PC-9 (cell line): Measurements from ENCODE around the gene NGB. TPM values are rescaled to one million over a fixed set of nuclear protein-coding genes. Genes with fewer than 3 reads are reported as not detected.

Experiments
- BruUV-seq: library from RNA; stranded (reverse); fragments of 400-500 nt; replicated peaks from 2 replicates; lab custom pipeline; 2021; lab: Mats Ljungman, UMichigan
- CTCF ChIA-PET: fragments of 300-600 bp; sonication (Branson Sonifier 250); formaldehyde crosslinking; loops from one replicate; lab custom pipeline; 2022; ENCODE audit warnings: antibody characterized with exemption; lab: Charles Lee
- POLR2A ChIA-PET: fragments of 300-600 bp; sonication (Branson Sonifier 250); formaldehyde crosslinking; loops from one replicate; lab custom pipeline; 2022; ENCODE audit warnings: antibody characterized with exemption; ENCODE audit not compliant: unreplicated experiment; lab: Charles Lee
- DNase-seq, 2 experiments: peaks; one replicate each; pipeline versions ENCODE4 v3.0.0 to v3.0.0-alpha.2; 2015 to 2022; ENCODE audit warnings: mixed read lengths in 1 of 2
- H2AFZ ChIP-seq: fragments of 200-600 bp; sonication (generic); 2 replicates; pipeline ENCODE4 v1.8.1; 2017; ENCODE audit warnings: antibody characterized with exemption
- H3F3A ChIP-seq: fragments of 200-600 bp; sonication (generic); 2 replicates; pipeline ENCODE4 v1.8.1; 2017; ENCODE audit warnings: antibody characterized with exemption, mild to moderate bottlenecking, low read depth; ENCODE audit not compliant: insufficient read depth
- H3K27ac ChIP-seq: fragments of 200-600 bp; sonication (generic); 2 replicates; pipeline ENCODE4 v1.6.1; 2016; ENCODE audit warnings: mixed run types
- H3K27me3 ChIP-seq: fragments of 200-600 bp; sonication (generic); 2 replicates; pipeline ENCODE4 v1.6.1; 2016; ENCODE audit warnings: low read depth, mixed run types; ENCODE audit not compliant: insufficient read depth
- H3K36me3 ChIP-seq: fragments of 200-600 bp; sonication (generic); 2 replicates; pipeline ENCODE4 v1.6.1; 2016; ENCODE audit warnings: low read depth, mixed run types
- H3K4me1 ChIP-seq: fragments of 200-600 bp; sonication (generic); replicated peaks from 2 replicates; pipeline ENCODE4 v1.6.1; 2016; ENCODE audit warnings: mixed run types; ENCODE audit not compliant: insufficient read depth
- H3K4me2 ChIP-seq: fragments of 200-600 bp; sonication (generic); 2 replicates; pipeline ENCODE4 v1.6.1; 2017; ENCODE audit warnings: mixed run types
- H3K4me3 ChIP-seq: fragments of 200-600 bp; sonication (generic); 2 replicates; pipeline ENCODE4 v1.6.1; 2016; ENCODE audit warnings: mixed run types
- H3K79me2 ChIP-seq: fragments of 200-600 bp; sonication (generic); 2 replicates; pipeline ENCODE4 v1.6.1; 2017; ENCODE audit warnings: low read depth, mixed run types
- H3K9me2 ChIP-seq: fragments of 200-600 bp; sonication (generic); 2 replicates; pipeline ENCODE4 v1.8.1; 2017; ENCODE audit warnings: mild to moderate bottlenecking; ENCODE audit not compliant: insufficient read depth
- H3K9me3 ChIP-seq: fragments of 200-600 bp; sonication (generic); 2 replicates; pipeline ENCODE4 v1.8.1; 2016; ENCODE audit warnings: low read depth; ENCODE audit not compliant: insufficient read depth
- H4K20me1 ChIP-seq: fragments of 200-600 bp; sonication (generic); 2 replicates; pipeline ENCODE4 v1.8.1; 2017; ENCODE audit not compliant: insufficient read depth
- EZH2 ChIP-seq: fragments of 200-600 bp; sonication (generic); IDR thresholded peaks from 2 replicates; pipeline ENCODE4 v1.8.0; 2017; ENCODE audit warnings: antibody characterized with exemption, low read depth
- intact Hi-C: fragments of 100-400 bp; cut with micrococcal nuclease; formaldehyde crosslinking; loops from one replicate; pipeline ENCODE4 v1.10.0; 2022; ENCODE audit not compliant: unreplicated experiment
- total RNA-seq: library from RNA; stranded (reverse); gene quantifications from 2 replicates; pipeline ENCODE4 v1.2.3, GENCODE V29; 2021
- TF ChIP-seq, protein P1 (sequence below): fragments of 200-600 bp; sonication (generic); conservative IDR thresholded peaks from 2 replicates; pipeline ENCODE4 v1.6.1; 2017; ENCODE audit warnings: mixed run types, antibody characterized with exemption, mild to moderate bottlenecking, moderate library complexity

Gene NGB
- total RNA-seq, 1 experiment from 2014 or later: not detected

DNA sequence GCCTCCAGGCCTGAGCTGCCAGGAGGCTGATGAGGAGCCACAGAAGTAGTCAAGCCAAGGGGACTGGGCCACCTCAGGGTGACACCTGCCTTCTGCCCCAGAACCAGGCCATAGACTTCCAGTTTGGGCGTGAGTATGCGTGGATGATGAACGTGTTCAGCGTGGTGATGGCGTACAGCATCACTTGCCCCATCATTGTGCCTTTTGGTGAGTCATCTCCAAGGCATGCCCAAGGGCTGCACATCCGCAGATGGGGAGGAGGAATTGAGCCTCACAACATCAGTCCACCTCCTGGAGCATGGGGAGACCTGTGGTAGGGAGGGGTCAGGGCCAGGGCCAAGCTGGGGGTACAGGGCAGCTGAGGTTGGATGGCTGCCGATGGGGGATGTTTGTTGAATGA lies 22.3 kb downstream of the NGB start:
- Histone ChIP-seq H3K79me2 (no peaks in the 10 kb centered on the region), H4K20me1 (no peaks in the 10 kb centered on the region), H3K4me1 (no peaks in the 10 kb centered on the region), H3K4me3 (no peak overlapping the region), H3K27ac (no peak overlapping the region), H3K27me3 (peaks cover 100% of the 10 kb centered on the region), H3F3A (no peaks in the 10 kb centered on the region), H3K36me3 (no peaks in the 10 kb centered on the region), H3K4me2 (no peak overlapping the region), H3K9me3 (no peaks in the 10 kb centered on the region), H2AFZ (no peak overlapping the region), H3K9me2 (no peaks in the 10 kb centered on the region)
- BruUV-seq: no TSS peak
- no peak for TF ChIP-seq EZH2
- TF ChIP-seq, protein P1, sequence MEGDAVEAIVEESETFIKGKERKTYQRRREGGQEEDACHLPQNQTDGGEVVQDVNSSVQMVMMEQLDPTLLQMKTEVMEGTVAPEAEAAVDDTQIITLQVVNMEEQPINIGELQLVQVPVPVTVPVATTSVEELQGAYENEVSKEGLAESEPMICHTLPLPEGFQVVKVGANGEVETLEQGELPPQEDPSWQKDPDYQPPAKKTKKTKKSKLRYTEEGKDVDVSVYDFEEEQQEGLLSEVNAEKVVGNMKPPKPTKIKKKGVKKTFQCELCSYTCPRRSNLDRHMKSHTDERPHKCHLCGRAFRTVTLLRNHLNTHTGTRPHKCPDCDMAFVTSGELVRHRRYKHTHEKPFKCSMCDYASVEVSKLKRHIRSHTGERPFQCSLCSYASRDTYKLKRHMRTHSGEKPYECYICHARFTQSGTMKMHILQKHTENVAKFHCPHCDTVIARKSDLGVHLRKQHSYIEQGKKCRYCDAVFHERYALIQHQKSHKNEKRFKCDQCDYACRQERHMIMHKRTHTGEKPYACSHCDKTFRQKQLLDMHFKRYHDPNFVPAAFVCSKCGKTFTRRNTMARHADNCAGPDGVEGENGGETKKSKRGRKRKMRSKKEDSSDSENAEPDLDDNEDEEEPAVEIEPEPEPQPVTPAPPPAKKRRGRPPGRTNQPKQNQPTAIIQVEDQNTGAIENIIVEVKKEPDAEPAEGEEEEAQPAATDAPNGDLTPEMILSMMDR: no peak
- DNase-seq: no peak
- ChIA-PET POLR2A (no interaction called here), CTCF (no interaction called here)
- intact Hi-C loops: no loop called here

DNA sequence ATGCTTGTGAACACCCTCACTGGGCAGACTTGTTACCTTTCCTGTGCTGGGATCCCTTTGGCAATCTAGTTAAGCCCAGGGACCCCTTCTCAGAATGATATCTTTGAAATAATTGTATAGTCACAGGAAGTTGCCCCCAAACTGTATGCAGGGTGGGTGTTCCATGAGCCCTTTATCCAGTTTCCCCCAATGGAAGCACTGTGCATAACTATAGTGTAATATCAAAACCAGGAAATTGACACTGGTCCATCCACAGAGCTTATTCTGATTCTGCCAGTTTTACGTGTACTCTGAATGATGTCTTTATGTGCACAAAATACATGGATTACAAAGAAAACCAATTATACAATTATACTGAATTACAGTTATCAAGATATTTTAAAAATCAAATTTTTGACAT lies 24.2 kb downstream of the NGB start:
- ChIA-PET POLR2A (interaction anchor here (0.7 kb wide), 1 partner anchor 9 kb away, joined by 4 read pairs; no protein-coding TSS in a partner anchor), CTCF (no interaction called here)
- TF ChIP-seq, protein P1: no peak
- TF ChIP-seq EZH2: no peak

DNA sequence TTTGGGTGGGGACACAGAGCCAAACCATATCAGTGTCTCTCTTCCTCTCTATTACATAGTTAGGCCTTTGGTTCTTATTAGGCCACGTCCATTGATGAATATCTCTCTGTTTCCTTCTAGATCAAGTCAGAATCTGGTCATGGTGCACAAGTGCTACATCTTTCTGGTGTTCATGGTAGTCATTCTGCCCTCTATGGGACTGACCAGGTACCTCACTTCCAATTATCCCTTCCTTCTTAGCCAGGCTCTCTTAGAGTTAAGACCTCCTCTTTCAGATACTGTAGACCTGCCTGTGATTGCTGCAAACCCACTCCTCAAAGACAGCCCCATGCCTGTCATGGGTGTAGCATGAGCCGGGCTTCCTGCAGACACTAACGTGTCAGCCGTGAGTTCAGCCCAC lies 25.2 kb downstream of the NGB start:
- H3K4me2 ChIP-seq: no peak overlapping the region
- no peak overlapping the region for H3K27ac ChIP-seq
- no TSS peak for BruUV-seq
- H3K79me2 ChIP-seq: no peaks in the 10 kb centered on the region
- no peaks in the 10 kb centered on the region for H3K9me3 ChIP-seq
- no peak for DNase-seq
- no peaks in the 10 kb centered on the region for H4K20me1 ChIP-seq
- no peaks in the 10 kb centered on the region for H3K4me1 ChIP-seq
- no peaks in the 10 kb centered on the region for H3F3A ChIP-seq
- ChIA-PET CTCF (no interaction called here), POLR2A (no interaction called here)
- no peaks in the 10 kb centered on the region for H3K36me3 ChIP-seq
- intact Hi-C loops: no loop called here
- peaks cover 99% of the 10 kb centered on the region for H3K27me3 ChIP-seq
- no peak overlapping the region for H3K4me3 ChIP-seq
- no peak overlapping the region for H2AFZ ChIP-seq
- no peak for TF ChIP-seq EZH2
- TF ChIP-seq, protein P1: no peak
- H3K9me2 ChIP-seq: no peaks in the 10 kb centered on the region

More for the DNA sequence above, 24.2 kb downstream of the NGB start:
- Histone ChIP-seq H3K9me3 (no peaks in the 10 kb centered on the region), H3K36me3 (no peaks in the 10 kb centered on the region), H3F3A (no peaks in the 10 kb centered on the region), H3K4me1 (no peaks in the 10 kb centered on the region), H4K20me1 (no peaks in the 10 kb centered on the region), H3K27ac (no peak overlapping the region), H3K27me3 (peaks cover 99% of the 10 kb centered on the region), H2AFZ (no peak overlapping the region), H3K9me2 (no peaks in the 10 kb centered on the region), H3K4me2 (no peak overlapping the region), H3K79me2 (no peaks in the 10 kb centered on the region), H3K4me3 (no peak overlapping the region)
- BruUV-seq: no TSS peak
- intact Hi-C loops: no loop called here
- DNase-seq: no peak
